GM19468 (cell line): ENCODE data around the gene SELENOI.

Experiments
- ATAC-seq: cut with Tn5 transposase; IDR thresholded peaks from one replicate; pipeline ENCODE4 v1.9.1; 2021; ENCODE audit warnings: mild to moderate bottlenecking, moderate library complexity, moderate number of reproducible peaks; ENCODE audit not compliant: unreplicated experiment; ENCODE audit errors: extremely low read depth

The SELENOI gene

DNA sequence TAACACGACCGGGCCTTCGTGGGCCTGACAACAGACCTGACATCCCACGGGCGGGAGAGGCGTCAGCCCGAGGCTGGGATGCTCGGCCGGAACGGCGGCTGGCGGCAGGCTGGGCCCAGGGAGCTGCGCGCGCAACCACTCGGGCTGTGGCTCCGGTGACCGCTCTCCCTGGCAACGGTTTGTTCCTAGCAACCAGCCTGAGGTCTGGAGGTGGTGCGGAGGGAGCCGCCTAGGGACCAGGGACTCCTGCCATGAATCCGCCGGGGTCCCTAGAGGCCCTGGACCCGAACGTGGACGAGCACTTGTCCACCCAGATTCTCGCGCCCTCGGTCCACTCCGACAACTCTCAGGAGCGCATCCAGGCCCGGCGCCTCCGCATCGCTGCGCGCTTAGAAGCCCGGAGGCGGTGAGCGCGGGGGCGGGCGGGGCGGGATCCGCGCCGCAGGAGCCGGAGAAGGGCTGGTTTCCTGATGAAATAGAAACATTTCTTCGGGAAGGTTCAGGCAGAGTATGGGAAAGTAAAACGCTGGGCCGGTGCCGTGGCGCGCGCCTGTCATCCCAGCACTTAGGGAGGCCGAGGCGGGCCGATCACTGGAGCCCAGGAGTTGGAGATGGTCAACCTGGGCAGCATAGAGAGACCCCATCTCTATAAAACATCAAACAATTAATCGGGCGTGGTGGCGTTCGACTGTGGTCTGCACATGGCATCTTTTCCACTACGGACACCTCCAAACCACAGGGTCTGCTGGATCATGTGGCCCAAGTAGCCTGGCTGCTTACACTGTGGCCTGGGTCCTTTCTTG lies 56.0 kb downstream of the SELENOI start, which contains the start of gene DRC1:
Gene DRC1, plus strand, starts transcription at position 182 of the 803 bp plus-strand sequence. Its CDS starts 70 bp downstream, at position 252.
- ATAC-seq: no peak

DNA sequence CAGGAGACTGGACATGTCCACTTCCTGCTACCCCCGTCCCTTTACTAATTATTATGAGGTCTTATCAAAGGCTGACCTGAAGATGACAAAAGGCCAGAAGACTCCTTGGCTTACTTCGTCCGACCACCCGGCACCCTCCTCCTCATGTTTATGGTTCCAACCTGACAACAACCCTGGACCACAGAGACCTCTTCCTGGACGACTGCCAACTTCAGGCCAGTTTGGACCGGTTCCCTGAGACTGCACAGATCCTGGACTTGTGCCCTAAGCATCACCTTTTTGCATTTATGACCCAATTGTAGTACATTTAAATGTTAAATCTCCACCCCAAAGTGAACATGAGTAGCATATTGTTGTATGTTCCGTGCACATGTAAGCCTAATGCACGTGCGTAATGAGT lies 61.6 kb downstream of the SELENOI start:
- no peak for ATAC-seq

DNA sequence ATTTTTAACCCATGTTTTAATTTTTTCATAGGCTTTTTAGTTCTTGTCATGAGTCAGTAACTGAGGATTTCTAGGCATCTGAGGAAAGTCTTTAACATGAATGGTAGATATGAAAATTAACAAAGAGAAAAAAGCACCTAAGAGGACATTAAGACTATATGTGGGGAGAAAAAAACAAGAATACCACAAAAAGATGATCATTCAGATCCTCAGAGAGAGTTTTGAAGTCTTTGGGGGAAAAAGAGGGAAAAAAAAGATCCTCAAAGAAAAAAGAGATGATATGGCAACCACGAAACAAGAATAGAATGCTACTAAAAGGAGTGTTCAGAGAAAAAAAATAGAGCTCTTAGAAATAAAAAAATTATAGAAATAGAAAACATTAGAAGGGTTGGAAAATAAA lies 63.8 kb downstream of the SELENOI start:
- no peak for ATAC-seq

DNA sequence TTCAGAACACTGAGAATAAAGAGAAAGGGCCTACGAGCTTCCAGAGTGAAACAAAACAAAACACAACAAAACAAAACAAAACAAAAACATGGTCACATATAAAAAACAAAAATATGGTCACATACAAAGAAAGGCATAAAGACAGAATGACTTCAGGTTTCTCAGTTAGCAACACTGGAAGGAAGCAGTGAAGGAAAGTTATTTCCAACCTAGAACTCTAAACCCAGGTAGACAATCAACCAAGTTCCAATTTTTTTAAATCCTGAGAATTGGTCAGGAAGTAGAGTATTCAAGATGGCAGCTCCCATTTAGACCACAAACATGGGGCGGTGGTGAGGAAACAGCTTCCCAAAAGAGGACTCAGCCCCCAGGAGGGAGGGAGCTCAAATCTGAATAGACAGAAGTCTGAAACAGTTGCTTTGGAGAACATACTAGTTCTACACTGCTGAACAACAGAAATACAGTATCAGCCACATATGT lies 64.9 kb downstream of the SELENOI start:
- no peak for ATAC-seq

DNA sequence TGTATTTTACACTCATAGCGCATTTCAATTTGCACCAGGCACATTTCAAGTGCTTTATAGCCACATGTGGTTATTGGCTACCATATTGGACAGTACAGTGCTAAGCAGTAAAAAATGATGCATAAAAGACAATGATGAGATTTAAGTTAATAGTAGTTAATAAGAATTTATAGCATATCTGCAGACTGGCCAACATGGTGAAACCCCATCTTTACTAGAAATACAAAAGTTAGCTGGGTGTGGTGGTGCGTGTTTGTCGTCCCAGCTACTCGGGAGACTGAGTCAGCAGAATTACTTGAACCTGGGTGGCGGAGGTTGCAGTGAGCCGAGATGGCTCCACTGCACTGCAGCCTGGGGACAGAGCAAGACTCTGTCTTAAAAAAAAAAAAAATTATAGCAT lies 65.5 kb downstream of the SELENOI start:
- ATAC-seq: no peak

DNA sequence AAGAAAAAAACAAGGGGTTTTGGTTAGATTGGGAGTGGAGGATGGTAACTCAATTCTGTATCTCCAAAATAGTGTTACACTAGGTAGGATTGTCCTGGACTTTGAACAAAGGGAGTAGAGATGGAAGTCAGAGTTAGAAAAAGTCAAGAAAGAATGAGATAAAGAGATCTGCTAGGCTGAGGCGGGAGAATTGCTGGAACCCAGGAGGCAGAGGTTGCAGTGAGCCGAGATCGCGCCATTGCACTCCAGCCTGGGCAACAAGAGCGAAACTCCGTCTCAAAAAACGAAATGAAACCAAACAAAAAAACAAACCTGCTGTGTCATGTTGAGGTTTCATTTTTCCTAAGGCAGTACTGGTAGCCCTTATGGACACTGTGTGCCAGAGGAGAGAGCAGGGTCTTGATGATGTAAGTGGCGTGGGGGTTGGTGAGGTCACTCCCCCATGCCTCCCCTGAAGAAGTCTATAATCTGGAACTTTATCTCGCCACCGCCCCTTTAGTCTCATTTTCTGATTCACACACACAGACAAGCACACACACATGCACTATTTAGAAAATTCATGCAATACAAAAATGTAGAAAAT lies 66.2 kb downstream of the SELENOI start:
- no peak for ATAC-seq

DNA sequence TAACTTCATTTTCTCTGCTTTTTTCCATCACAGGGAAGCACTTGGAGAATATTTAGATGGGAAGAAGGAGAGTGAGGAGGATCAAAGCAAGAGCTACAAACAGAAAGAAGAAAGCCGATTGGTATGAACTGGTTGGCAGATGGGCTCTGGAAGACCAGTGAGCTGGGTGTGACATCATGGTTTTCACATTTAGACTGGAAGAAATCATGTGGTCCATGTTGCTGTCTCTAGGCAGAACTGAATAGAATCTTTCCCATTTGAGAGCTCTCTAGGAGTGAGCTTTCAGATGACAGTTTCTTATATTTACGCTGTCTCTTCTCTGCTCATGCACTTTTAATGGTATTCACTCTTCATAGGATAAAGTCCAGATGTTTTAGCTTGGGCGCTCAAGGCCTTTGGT lies 68.4 kb downstream of the SELENOI start:
- ATAC-seq: no peak

DNA sequence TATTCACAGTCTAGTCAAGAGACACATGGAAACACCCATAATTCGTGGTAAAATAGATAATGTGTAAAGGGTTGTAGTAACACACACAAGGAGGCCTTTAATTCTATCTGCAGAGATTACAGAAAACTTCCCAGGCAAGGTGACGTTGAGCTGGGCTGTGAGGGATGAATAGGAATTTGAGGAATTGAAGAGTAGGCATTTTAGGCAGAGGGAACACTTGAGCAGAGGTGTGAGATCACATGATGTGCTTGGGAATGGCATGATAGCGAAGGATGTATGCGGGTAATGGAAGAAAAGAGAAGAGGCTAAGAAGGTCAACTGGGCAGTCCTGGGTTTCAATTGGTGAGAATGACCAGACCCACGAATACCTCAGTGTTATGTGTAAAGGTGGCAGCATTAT lies 76.0 kb downstream of the SELENOI start:
- no peak for ATAC-seq

DNA sequence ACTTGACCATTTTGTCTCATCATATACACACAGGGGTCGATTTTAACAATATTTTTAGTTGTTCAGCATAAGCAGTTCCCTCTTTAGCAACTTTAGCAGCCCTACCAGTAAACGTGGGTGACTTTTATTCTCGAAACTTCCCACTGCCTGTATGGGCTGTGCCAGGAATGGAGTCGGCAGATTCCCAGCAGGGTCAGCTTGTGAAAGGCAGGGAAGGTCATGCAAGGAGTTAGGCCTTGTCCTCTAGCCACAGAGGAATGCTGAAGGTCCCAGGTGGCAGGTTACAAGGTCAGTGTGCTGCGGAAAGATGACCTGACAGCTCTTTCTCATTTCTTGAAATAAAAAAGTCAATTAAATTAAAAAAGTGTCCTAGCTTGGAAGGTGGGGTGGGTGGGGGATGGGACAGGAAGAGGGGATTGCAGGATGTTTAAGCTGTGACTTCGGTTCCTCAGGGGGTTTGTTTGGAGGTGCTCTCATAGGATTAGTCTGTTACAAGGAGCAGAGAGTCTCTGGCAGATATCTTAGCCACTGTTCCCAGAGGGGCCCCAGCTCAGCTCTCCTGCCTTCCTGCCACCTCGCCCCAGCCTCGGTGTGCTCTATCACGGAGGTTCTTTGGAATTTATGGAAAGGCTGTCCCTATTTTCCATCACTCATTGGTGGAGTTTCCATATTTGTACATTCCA lies 77.1 kb downstream of the SELENOI start:
- no peak for ATAC-seq

DNA sequence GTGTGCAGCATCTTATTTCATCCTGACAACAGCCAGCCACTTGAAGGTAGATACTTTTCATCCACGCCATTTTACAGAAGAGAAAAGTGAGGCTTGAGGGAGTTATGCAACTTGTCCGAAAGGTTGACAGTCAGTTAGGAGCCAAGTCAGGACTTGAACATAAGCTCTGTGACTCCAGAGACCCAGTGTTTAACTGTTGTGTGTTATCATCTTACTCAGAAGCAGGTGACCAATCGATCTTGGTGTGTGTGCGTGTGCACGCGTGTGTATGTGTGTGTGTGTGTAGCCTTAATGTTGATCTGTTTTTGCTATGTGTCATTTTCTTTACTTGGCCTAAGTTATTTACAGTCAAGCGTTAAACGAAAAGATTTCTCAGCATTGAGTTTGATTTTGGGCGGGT lies 77.8 kb downstream of the SELENOI start:
- no peak for ATAC-seq

DNA sequence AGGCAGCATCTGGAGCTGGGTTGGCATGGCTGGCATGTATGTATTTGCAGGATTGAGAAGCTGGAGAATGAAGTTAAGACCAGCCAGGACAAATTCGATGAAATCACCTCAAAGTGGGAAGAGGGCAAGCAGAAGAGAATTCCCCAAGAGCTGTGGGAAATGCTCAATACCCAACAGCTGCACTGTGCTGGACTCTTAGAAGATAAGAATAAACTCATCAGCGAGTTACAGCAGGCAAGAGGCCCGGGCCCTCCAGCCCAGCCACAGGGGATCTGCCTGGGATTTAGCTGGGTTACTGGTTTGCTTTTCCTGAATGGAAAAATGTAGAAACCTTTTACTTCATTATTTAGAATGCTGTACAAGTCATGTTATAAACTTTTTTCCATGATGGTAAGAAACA lies 78.3 kb downstream of the SELENOI start:
- no peak for ATAC-seq

DNA sequence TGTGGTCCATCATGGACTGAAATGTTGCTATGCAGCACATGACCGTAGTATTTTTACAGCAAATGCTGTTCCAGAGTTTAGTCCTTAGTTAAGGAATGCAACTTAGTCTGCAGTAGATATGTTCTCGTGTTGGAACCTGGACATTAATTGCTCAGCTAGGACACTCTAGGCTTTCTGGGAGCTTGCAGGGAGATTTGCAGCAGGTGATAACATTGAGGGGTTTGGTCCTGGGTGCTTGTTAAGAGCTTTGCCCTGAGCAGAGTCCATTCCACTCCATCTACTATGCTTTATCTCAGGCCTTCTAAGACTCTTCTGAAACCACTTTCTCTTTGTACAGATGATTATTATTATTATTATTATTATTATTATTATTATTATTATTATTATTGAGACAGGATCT lies 82.9 kb downstream of the SELENOI start:
- no peak for ATAC-seq

DNA sequence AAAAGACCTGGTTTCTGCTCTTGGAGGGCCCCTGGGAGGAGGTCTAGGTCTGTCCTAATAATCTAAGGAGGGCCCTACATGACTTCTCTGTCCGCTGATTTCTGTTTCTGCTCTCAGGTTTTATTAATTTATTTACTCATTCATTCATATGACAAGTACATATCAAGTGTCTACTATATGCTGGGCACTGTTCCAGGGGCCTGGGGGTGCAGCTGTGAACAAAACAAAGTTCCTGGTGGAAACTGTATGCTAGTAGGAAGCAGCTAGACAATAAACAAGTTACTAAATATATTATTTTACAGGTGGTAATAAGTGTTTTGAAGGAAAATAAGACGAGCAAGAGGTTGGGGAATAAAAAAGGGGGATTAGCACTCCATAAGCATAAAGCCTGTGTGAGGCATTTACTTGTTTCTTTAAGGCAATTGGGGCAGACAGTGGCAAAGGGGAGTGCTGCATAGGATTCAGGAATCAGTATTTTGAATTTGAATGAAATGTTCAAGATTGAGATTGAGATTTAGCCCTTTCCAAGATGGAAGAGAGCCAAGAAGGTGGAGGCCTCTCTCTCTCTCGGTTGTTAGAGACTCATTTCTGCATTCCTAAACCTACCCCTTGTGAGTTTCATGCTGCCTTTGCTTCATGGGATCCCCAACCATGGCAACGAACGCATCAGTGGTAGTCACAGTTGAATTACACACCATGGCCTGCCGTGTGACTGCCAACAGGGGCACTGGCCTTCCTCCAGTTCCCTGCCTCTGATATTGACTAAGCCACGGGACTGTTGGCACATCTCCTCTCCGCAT lies 84.0 kb downstream of the SELENOI start:
- no peak for ATAC-seq

DNA sequence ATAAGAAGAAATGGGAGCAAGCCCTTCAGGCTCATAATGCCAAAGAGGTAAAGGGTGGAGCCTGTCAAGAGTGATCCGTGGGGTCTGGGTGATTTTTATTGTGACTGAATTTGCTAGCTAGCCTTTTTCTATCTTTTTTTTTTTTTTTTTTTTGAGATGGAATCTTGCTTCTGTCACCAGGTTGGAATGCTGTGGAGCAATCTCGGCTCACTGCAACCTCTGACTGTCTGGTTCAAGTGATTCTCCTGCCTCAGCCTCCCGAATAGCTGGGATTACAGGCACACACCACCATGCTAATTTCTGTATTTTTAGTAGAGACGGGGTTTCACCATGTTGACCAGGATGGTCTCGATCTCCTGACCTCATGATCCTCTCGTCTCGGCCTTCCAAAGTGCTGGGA lies 84.9 kb downstream of the SELENOI start:
- ATAC-seq: no peak

DNA sequence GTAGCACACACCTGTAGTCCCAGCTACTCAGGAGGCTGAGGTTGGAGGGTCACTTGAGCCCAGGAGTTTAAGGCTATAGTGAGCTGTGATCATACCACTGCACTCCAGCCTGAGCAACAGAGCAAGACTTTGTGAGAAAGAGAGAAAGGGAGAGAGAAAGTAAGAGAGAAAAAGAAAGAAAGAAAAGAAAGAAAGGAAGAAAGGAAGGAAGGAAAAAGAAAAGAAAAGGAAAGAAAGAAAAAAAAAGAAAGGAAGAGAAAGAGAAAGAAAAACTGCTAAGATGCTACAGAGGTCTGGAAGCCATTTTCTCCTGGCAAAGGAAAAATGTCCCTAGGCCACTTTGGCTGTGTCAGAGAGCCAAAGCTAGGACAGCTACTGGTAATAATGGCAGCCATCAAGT lies 86.4 kb downstream of the SELENOI start:
- ATAC-seq: no peak

DNA sequence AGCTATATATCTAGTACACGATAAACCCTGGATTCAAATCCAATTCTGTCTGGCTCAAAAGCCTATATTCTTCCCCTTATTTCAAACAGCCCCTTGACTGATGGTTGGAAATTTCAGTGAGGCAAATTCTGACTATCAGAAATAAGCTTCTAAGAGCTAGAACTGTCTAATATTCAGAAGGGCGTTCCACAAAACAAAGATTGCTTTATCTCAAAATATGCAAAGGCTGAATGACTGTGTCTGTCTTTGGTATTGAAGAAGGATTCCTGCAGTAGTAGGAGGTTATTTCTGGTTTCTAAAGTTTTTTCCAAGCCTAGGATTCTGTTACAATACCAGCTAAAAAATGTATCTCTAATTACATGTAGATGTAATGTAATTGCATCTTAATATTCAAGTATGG lies 86.9 kb downstream of the SELENOI start:
- no peak for ATAC-seq

DNA sequence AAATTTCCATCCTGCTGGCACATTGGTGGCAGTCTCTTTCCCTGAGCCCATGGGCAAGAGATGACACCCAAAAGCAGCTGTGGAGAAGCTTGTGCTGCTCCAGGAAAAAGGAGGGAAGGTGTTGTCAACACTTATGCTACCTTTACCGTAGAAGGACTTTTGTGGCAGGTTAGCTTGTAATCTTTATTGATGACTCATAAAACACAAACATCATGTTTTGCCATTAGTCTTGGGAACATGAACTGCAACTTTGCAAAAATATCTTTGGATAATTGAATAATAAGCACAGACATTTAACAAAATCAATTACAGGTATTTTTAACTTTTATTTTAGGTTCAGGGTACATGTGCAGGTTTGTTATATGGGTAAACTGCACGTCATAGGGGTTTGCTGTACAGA lies 89.2 kb downstream of the SELENOI start:
- no peak for ATAC-seq

DNA sequence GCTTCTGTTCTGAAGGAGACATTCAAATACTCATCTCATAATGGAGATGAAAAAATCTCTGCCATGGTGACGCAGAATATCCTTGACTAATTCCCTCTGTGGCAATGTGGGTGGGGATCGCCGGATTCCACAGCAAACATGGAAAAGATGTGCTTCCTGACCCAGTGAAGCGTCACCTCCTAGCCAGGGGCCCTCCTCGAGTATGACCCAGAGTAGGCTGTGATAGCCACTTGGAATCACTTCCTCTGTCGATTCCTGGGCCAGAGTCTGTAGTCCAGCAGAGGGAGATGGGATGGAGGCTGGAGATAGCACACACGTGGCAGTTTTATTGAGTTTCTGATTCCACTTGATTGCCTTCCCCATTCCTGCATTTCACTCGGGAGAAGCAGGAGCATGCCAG lies 92.6 kb downstream of the SELENOI start:
- ATAC-seq: no peak

DNA sequence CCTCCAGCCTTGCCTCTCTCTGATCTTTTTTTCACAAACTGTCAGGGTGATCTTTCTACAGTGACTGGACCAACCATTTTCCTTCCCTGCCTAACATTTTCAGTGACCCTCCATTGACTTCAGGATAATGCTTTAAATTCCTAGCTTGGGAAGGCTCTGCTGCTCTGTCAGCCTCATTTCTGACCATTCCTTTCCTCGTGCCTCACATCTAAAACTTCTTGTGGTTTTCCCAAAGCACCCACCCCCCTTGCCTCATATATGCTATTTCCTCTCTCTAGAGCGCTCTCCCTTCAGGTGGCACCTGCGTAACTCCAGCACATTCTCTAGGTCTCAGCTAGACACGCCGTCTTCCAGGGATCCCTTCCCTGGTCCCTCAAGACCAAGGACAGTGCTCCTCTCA lies 93.0 kb downstream of the SELENOI start:
- no peak for ATAC-seq

DNA sequence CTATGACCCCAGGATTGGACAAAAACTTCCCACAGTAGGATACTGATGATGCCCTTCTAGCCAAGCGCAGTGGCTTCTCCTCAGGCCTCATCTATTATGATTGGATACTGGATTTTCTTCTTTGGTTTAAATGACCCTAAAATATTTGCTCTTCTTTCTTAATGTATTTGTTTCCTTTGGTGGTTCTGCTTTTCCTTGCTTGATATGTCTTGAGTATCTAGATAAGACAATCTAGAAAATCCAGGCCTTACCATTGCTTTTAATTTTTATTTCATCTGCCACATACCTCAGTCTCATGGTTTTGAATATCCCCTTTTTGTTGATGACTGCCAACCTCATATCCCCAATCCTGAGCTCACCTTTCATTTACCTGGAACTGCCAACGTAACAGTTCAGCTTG lies 96.4 kb downstream of the SELENOI start:
- ATAC-seq: no peak

DNA sequence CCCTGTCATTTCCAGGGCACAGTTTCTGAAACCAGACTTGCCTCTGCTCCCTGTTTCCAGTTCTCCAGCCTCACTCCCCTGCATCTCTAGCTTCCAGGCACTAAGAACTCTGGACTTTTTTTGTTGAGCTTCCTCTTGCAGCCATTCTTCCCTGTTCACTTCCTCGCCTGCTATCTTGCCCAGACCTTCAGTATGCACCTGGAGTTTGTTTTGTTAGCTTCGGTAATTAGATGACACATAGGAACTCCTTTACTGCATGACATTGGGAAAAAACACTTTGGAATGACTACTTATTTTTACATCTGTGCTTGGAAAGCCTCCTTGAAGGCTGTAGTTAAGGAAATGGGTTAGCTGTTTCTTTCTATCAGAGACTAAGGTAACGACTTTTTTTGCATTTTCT lies 96.8 kb downstream of the SELENOI start:
- no peak for ATAC-seq
